ENCODE data around the gene DACH1.

DNA sequence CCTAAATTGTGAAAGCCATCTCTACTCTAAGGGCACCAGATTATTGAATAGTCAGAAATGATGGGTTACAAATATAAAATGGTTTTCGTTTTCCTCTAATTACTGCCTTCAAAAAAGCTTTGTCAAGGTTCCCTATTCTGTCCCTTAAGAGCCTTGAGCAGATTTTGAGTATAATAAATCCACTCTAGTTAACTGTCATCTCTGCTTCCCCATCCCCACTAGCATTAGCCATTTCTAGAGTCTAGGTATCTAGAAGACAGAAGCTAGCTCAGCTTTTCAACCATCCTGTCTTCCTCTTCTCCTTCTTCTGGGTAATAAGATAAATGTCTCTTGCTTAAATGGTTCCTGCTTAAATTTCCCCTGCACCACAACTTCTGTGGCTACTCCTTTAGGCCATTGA is 290.4 kb downstream of the DACH1 start:
- TF ChIP-seq GABPB1 (CRISPR knock-in tag; IDR thresholded peaks at IDR 0.05) (no peak), TCF7 (CRISPR knock-in tag; IDR thresholded peaks at IDR 0.05; ENCODE audit: low read depth) (no peak), CREM (CRISPR knock-in tag; IDR thresholded peaks at IDR 0.05) (no peak), E2F1 (CRISPR knock-in tag; IDR thresholded peaks at IDR 0.05) (no peak), CTCF (IDR thresholded peaks at IDR 0.05) (no peak), HMGXB4 (CRISPR knock-in tag; IDR thresholded peaks at IDR 0.05) (no peak), IRF2 (CRISPR knock-in tag; IDR thresholded peaks at IDR 0.05; ENCODE audit: borderline replicate concordance, low read depth) (no peak), E2F5 (CRISPR knock-in tag; IDR thresholded peaks at IDR 0.05) (no peak), ZBTB21 (CRISPR knock-in tag; IDR thresholded peaks at IDR 0.05; ENCODE audit: borderline replicate concordance) (no peak), ZNF512 (CRISPR knock-in tag; IDR thresholded peaks at IDR 0.05; ENCODE audit: borderline replicate concordance) (no peak), ZNF263 (CRISPR knock-in tag; IDR thresholded peaks at IDR 0.05; ENCODE audit: low read depth) (no peak)
- TF ChIP-seq, protein P1, sequence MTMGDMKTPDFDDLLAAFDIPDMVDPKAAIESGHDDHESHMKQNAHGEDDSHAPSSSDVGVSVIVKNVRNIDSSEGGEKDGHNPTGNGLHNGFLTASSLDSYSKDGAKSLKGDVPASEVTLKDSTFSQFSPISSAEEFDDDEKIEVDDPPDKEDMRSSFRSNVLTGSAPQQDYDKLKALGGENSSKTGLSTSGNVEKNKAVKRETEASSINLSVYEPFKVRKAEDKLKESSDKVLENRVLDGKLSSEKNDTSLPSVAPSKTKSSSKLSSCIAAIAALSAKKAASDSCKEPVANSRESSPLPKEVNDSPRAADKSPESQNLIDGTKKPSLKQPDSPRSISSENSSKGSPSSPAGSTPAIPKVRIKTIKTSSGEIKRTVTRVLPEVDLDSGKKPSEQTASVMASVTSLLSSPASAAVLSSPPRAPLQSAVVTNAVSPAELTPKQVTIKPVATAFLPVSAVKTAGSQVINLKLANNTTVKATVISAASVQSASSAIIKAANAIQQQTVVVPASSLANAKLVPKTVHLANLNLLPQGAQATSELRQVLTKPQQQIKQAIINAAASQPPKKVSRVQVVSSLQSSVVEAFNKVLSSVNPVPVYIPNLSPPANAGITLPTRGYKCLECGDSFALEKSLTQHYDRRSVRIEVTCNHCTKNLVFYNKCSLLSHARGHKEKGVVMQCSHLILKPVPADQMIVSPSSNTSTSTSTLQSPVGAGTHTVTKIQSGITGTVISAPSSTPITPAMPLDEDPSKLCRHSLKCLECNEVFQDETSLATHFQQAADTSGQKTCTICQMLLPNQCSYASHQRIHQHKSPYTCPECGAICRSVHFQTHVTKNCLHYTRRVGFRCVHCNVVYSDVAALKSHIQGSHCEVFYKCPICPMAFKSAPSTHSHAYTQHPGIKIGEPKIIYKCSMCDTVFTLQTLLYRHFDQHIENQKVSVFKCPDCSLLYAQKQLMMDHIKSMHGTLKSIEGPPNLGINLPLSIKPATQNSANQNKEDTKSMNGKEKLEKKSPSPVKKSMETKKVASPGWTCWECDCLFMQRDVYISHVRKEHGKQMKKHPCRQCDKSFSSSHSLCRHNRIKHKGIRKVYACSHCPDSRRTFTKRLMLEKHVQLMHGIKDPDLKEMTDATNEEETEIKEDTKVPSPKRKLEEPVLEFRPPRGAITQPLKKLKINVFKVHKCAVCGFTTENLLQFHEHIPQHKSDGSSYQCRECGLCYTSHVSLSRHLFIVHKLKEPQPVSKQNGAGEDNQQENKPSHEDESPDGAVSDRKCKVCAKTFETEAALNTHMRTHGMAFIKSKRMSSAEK (CRISPR knock-in tag; IDR thresholded peaks at IDR 0.05; ENCODE audit: borderline replicate concordance): no peak
- TF ChIP-seq, protein P2, sequence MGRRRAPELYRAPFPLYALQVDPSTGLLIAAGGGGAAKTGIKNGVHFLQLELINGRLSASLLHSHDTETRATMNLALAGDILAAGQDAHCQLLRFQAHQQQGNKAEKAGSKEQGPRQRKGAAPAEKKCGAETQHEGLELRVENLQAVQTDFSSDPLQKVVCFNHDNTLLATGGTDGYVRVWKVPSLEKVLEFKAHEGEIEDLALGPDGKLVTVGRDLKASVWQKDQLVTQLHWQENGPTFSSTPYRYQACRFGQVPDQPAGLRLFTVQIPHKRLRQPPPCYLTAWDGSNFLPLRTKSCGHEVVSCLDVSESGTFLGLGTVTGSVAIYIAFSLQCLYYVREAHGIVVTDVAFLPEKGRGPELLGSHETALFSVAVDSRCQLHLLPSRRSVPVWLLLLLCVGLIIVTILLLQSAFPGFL (CRISPR knock-in tag; IDR thresholded peaks at IDR 0.05; ENCODE audit: borderline replicate concordance): no peak
- TF ChIP-seq, protein P3, sequence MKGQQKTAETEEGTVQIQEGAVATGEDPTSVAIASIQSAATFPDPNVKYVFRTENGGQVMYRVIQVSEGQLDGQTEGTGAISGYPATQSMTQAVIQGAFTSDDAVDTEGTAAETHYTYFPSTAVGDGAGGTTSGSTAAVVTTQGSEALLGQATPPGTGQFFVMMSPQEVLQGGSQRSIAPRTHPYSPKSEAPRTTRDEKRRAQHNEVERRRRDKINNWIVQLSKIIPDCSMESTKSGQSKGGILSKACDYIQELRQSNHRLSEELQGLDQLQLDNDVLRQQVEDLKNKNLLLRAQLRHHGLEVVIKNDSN (CRISPR knock-in tag; IDR thresholded peaks at IDR 0.05): no peak
